H54 (cell line): ENCODE measurements around the gene CCS.
A peak's percentile ranks its signal among the peaks of the same experiment; 100 is the strongest.

Source experiments
- DNase-seq: peaks from one replicate; pipeline ENCODE4 v3.0.0; 2011; ENCODE audit warnings: low spot score, mixed read lengths; ENCODE audit not compliant: insufficient read length
- FAIRE-seq: peaks from 3 replicates; lab custom pipeline; 2011; peaks lifted over from hg19 to GRCh38; lab: Jason Lieb, UNC
- POLR2A ChIP-seq: IDR thresholded peaks from 2 replicates; pipeline ENCODE4 v1.6.1; 2011; ENCODE audit warnings: low read depth, mild to moderate bottlenecking, low read length

CCS gene

DNA sequence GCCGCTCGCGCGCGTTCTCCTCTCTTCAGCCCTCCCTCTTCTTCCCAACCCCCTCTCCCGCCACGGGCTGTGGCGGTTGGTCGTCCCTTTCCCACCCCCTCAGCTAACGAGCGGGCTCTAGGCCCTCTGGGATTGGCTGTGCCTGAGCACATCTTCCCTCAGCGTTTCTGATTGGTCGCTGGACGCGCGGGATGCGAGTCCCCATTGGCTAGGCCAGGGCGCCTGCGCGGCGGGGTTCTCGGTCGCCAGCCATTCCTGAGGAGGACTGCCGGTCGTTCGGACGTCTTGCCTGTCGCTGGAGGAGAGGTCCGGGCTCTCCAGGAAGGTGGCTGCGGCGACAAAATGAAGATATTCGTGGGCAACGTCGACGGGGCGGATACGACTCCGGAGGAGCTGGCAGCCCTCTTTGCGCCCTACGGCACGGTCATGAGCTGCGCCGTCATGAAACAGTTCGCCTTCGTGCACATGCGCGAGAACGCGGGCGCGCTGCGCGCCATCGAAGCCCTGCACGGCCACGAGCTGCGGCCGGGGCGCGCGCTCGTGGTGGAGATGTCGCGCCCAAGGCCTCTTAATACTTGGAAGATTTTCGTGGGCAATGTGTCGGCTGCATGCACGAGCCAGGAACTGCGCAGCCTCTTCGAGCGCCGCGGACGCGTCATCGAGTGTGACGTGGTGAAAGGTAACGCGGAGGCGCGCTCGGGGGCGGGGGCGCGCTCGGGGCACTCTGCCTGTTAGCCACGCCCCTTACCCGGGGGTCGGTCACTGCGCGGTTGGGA is 23.6 kb downstream of the CCS start, which contains the start of gene RBM14:
Gene RBM14, plus strand, starts transcription at position 252 of the 776 bp plus-strand sequence. Its CDS starts 91 bp downstream, at position 343.
- FAIRE-seq: no peak

DNA sequence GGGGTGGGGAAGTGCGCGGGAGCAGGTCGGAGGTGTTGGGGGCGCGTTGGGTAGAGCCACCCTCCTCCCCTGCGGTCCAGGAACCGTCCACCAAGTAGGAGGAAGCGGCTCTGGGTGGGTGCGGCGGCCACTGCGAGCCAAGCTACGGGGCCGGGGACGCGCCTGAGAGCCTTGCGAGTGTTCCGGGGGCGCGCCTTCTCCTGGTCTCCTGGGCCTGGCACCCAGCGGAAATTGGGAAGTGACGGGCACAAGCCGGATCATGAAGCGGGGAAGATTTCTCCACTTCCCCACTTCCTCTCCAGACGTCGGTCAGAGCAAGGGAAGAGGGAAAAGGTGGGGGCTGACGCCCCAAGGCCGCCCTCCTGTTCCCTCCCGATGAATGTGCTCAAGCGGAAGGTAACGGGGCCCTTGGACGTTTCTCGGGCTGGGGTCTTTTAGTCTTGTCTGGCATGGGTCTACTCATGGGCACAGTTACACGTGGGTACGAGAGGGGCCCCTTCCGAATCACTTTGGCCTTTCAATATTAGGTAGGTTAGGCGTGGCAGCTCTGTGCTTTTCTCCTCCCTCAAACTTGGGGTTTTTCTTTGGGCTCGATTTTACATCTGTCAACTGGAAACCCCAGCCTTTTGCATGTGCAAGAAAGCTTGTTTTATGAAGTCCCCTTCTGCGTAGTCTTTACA is 24.3 kb downstream of the CCS start:
- DNase-seq (no peak), FAIRE-seq (no peak)
- no peak; the same call in 1 of the 2 replicates for TF ChIP-seq POLR2A

More for the DNA sequence above, 23.6 kb downstream of the CCS start, which contains the start of gene RBM14:
- peak; percentile 99 for DNase-seq
- TF ChIP-seq POLR2A: peak; percentile 95

DNA sequence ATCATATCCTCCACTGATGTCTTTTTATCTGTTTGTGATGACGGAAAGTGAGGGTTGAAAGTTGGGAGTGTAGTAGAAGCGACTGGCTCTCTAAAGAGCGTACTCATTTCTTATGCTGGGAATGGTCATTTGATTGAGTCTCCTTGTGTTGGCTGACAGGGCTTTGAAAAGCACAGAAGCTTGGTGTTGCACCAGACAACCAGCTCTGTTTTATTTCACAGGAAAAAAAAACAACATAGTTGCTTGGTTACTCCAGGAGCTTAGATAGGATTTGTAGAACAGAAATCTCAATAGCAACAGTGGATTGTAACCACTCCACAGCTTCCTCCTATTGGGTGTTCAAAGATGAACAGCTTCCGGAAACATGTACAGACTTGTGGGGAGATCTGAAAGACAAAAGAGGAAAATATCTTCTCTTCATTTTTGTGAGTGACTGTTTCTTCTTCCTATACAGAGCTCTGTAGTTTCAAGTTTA is 26.1 kb downstream of the CCS start:
- DNase-seq (no peak), FAIRE-seq (no peak)
- TF ChIP-seq POLR2A: no peak

DNA sequence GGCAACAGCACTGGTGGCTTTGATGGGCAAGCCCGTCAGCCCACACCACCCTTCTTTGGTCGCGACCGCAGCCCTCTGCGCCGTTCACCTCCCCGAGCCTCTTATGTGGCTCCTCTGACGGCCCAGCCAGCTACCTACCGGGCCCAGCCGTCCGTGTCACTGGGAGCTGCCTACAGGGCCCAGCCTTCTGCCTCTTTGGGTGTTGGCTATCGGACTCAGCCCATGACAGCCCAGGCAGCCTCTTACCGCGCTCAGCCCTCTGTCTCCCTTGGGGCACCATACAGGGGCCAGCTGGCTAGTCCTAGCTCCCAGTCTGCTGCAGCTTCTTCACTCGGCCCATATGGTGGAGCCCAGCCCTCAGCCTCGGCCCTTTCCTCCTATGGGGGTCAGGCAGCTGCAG is 31.5 kb downstream of the CCS start:
- DNase-seq (no peak), FAIRE-seq (no peak)
- TF ChIP-seq POLR2A: no peak

DNA sequence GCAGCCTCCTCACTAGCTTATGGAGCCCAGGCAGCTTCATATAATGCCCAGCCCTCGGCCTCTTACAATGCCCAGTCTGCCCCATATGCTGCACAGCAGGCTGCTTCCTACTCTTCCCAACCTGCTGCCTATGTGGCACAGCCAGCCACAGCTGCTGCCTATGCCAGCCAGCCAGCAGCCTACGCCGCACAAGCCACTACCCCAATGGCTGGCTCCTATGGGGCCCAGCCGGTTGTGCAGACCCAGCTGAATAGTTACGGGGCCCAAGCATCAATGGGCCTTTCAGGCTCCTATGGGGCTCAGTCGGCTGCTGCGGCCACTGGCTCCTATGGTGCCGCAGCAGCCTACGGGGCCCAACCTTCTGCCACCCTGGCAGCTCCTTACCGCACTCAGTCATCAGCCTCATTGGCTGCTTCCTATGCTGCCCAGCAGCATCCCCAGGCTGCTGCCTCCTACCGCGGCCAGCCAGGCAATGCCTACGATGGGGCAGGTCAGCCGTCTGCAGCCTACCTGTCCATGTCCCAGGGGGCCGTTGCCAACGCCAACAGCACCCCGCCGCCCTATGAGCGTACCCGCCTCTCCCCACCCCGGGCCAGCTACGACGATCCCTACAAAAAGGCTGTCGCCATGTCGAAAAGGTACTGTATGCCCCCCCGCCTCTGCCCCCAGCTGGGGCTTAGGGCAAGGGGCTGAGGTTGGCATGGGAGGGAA is 32.2 kb downstream of the CCS start:
- no peak for FAIRE-seq
- no peak for DNase-seq

DNA sequence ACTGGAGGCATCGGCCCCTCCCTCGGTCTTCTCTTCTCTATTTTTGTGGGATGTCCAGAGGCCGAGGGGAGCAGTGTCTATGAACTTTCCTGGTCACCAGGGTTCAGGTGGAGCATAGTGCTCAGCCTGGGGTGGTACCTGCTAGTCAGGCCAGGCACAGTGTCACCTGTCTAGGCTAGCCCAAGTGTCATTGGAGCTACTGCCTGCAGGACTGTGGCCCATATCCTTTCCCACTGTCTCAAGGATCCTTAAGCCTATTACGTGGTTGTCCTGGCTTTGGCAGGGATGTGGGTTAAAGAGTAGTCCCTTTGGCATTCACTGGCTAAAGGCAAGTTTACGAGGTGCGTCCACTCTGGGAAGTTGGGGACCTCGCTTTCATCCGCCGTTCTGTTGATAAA is 32.8 kb downstream of the CCS start:
- no peak for TF ChIP-seq POLR2A
- FAIRE-seq: no peak
- DNase-seq: no peak

More for the DNA sequence above, 32.2 kb downstream of the CCS start:
- TF ChIP-seq POLR2A: no peak

DNA sequence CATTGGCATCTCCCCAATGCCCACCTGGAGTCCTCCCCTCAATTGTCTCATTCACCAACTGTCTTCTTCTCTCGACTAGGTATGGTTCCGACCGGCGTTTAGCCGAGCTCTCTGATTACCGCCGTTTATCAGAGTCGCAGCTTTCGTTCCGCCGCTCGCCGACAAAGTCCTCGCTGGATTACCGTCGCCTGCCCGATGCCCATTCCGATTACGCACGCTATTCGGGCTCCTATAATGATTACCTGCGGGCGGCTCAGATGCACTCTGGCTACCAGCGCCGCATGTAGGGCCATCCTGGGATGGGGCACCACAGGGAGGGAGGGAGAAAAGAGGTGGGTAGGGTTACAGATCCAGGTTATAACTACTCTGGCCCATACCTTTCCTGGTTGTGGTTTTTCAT is 33.4 kb downstream of the CCS start:
- no peak for TF ChIP-seq POLR2A
- FAIRE-seq: no peak
- DNase-seq: no peak

DNA sequence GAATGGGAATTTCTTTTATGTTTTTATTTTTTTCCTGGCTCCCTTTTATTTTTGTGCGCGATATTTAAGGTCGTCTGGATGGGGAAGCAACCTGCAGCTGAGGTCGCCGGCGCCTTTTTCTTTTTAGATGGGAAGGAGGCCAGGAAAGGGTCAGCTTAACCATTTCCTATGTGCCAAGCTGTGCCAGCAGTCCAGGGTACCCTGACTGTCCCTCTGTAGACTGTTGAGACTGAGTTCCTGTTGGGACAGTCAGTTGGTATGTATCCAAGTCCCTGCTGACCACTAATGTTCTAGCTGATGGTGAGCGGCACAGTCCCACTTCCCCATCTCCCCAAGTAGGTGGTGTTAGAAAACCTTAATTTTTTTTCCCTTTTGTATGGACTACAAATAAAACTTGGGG is 33.9 kb downstream of the CCS start:
- FAIRE-seq (no peak), DNase-seq (no peak)
- no peak for TF ChIP-seq POLR2A

DNA sequence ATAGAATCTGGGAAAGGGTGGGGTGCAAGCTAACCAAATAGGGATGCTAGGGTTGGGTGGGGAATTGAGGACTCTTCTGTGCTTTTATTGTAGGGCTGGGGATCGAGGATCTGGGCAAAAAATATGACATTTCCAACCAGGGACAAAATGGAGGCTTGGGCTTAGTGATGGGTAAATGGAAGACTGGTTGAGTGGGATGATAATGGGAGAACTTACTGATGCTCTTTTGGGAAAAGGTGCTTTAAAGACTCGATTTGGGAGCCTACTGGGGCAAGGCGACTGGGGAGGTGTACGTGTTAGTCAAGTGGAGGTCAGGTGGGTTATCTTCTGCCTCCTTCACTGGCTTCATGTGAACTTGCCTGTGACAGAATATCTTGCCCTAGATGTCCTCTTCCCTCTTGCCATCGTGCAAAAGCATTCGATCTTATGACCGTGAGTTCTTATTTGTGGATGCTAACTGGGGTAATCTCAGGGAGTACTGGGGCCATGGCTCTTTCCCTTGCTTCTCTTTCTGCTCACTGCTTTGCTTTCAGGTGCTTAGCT is 35.1 kb downstream of the CCS start:
- no peak for TF ChIP-seq POLR2A
- FAIRE-seq (no peak), DNase-seq (no peak)

DNA sequence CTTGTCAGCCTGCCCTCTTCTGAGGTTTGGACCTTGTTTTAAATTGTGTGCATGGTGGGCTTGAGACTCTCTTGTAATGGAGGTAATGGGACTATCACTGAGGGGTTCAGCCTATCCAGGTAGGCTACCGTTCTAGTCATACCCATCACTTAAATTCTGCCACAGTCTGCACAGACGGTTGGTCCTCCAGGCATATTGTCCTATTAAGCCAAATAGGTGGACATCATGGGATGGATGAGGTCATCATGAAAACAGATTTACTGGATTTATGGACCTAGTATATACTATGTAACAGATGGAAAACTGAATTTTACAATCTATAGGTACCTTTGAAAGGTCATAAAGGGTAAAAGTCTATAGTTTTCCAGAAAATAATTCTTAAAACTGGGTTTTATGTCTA is 36.4 kb downstream of the CCS start:
- TF ChIP-seq POLR2A: no peak
- DNase-seq (no peak), FAIRE-seq (no peak)

DNA sequence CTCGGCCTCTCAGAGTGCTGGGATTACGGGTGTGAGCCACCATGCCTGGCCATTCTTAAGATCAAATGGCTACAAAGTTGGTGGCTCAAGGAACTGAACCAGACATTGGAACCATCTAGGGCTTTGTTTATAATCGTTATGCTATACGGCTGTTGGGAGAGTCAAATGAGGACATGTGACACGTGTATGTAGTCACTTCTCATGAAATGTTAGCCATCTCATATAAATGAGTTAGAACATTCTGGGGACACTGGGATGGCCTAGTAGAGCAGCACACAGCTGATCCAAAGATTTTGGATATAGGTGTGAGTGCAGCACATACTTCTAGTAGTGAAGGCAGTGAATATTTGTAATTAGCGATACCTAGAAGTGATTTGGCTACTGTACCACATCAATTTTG is 38.9 kb downstream of the CCS start:
- DNase-seq (no peak), FAIRE-seq (no peak)
- TF ChIP-seq POLR2A: no peak

DNA sequence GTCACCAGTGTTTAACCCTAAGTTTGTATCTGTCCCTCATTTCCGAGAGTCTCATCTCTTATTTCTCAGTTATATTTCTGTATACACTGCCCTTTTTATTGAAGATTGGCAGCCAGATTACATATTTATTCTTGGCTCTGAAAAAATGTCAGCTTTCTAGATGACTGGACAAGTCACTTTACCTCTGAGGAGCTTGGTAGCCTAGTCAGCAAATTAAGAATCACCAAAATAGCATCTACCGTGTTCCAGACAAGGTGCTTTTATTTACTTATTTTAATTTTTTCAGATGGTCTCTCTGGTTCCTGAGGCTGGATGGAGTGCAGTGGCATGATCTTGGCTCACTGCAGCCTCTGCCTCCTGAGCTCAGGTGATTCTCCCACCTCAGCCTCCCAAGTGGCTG is 40.0 kb downstream of the CCS start:
- FAIRE-seq: no peak
- DNase-seq: no peak
- TF ChIP-seq POLR2A: no peak

DNA sequence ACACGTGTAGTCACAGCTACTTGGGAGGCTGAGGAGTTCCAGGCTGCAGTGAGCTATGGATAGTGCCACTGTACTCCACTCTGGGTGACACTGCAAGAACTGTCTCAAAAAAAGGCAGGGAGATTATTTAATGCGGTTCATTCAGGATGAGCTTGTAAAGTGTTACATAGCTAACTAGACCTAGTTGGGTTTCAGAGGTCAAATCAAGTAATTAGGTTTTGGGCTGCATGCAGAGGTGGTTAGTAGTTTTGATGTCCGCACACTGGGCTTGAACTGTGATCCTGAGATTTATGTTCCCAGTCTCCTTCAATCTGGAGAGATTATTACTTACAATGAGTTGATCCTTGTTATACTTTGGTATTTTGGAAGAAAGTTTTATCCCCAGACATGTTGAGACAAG is 43.4 kb downstream of the CCS start:
- DNase-seq (no peak), FAIRE-seq (no peak)
- no peak for TF ChIP-seq POLR2A
